Hindlimb muscle (tissue), 1 donor: ENCODE results near the gene XKR3. TPM values are rescaled to one million over a fixed set of nuclear protein-coding genes. Genes with fewer than 3 reads are reported as not detected.
"Not testable (repeated sequence)": the region's sequence is repeated elsewhere in the genome, so short reads cannot be mapped to it uniquely, and the experiment has no call there.

ENCODE experiments used
- DNase-seq: peaks from one replicate; pipeline ENCODE4 v3.0.0-alpha.2; 2013
- polyA plus RNA-seq: library from polyadenylated mRNA; unstranded; fragments of 120-200 nt; gene quantifications from one replicate; pipeline ENCODE4 v1.2.1, GENCODE V29; 2013; ENCODE audit not compliant: insufficient read length

Gene XKR3
- not detected for polyA plus RNA-seq

DNA sequence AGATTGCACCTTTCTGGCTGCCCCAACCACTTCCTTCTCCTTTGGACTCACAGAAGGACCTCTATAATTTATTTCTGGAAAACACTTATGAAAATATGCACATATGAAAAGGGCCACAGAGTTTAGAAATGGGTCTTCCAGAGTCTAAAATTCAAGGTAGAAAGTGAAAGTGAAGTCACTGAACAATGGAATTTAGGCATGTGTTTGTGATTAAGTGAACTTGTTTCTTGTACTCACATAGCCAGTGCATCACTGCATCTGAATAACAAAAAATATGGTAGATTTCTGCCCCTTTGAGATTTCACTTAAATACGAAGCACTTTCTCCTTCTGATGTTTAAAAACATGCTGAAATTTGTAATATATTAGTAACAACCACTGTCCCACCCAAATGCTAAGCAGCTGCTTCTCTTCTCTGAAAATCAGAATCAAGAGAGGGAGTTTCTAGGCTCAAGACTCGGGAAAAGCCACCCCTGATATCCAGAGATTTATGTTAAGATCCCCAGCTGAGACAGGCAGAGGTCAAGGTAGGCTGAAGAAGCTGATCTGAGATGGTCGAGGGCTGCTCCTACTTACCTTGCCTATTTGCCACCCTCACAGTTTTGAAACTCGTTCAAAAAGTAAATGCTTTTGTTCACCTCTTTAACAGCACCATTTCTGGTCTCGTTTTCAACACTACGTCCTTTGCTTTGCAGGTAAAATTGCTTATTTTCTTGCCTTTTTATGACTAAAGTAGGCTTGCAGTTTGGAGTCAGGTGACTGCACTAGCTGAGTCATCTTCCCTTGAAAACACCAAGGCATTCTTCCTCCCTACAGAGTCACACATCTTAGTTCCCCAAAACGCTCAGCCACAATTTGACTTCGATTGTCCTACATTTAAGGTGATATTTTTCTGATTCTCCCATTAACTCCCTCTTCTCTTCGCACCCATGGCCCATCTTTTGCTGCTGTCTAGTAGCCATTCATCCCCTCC, at the start of gene XKR3:
Gene XKR3 (minus strand): TSS at position 696 of the 972 bp plus-strand sequence. CDS start 17,338 bp downstream, outside the sequence.
- no peak for DNase-seq

DNA sequence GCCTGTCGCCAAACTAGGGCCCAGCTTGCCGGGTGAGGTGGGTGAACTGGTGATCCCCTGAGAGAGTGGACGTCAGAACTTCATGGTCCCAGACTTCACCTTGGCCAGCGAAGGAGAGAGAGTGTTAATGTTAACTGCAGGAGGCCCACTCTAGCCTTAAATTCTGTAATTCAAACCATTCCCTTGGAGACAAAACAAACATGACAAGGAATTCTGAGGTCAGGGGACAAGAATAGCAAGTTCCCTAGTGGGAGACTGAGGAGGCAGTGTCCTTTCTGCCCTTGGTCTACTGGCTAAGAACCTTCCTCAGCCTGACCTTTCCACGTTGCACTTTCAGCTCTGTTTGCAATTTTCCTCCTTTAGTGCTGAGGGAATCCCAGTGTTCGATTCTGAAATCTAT, 44.4 kb upstream of the XKR3 start:
- not testable (repeated sequence) for DNase-seq

DNA sequence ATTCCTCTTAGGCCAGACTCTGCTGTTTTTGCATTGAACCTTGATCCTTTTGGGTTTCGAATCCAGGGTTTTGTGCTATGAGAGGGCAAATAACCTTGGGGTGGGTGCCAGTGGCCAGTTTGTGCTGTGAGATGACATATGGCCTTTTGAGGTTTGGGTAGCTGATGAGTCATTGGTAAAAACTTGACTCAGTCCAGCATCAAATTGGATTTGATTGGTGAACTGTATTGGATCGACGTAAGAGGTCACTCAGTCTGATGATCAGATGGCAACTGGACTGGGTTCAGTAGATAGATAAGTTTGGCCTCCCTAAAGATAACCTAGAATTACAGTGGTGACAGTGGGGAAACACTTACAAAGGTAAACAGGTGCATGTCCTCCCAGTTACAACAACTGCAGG, 41.0 kb upstream of the XKR3 start:
- DNase-seq, result no peak

DNA sequence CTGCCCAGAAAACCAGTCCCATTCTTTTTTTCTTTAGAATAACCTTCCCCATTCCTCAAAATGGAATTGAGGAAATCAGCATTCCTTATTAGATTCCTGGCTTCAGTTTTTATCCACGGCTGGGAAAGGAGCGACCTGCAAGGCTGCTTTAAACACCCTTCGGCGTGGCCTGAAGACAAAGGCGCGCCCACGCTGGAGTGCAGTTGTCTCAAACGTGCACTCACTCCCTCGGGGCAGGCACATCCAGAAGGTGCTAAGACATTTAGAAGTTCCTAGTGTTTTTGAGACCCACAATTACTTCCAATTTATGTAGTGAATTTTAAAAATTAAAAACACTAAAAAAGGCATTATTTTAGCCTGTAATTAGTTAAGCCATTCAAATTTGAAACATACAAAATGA, 31.6 kb upstream of the XKR3 start:
- DNase-seq, result not testable (repeated sequence)

DNA sequence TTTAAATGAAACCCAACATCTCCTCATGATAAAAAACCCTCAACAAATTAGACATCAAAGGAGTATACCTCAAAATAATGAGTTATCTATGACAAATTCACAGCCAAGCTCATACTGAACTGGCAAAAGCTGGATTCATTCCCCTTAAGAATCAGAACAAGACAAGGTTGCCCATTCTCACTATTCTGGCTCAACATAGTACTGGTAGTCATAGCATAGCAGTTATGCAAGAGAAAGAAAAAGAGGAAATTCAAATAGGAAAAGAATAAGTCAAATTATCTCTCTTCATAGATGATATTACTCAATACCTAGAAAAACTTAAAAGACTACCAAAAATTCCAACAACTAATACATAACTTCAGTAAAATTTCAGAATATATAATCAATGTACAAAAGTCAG, 29.4 kb upstream of the XKR3 start:
- no peak for DNase-seq

DNA sequence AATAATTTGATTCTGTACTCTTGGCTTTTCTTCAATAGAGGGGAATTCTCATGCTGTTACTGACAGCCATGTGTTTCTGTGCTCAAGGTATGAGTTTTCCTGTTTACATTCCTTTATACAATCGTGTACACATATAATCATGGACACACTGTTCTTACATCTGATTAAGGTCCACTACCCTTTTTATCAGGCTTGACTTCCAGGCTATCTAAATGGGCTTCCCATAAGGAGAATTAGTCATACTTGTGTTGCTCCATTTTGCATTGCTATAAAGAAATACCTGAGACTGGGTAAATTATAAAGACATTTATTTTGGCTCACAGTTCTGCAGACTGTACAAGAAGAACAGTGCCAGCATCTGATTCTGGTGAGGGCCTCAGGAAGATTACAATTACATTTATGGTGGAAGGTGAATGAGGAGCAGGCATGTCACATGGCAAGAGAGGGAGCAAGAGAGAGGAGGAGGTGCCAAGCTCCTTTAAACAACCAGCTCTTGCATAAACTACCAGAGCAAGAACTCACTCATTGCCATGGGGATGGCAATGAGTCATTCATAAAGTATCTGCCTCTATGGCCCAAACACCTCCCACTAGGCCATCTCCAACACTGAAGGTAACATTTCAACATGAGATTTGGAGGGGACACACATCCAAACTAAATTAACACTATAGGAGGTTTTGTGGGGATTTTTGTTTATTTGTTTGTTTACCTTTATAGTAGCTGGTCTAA, 26.2 kb upstream of the XKR3 start:
- DNase-seq, result not testable (repeated sequence)

DNA sequence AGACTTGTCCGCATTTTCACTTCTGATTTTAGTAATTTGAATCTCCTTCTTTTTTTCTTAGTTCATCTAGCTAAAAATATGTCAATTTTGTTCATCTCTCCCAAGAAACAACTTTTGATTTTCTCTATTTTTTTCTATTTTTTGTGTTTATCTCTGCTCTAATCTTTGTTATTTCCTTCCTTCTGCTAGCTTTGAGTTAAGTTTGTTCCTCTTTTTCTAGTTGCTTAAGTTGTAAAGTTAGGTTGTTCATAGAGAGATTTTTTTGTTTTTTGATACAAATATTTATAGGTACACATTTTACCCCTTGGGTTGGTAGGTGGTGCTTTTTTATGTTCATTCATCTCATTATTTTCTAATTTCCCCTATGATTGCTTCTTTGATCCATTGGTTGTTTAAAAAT, 22.1 kb upstream of the XKR3 start:
- DNase-seq, result no peak

DNA sequence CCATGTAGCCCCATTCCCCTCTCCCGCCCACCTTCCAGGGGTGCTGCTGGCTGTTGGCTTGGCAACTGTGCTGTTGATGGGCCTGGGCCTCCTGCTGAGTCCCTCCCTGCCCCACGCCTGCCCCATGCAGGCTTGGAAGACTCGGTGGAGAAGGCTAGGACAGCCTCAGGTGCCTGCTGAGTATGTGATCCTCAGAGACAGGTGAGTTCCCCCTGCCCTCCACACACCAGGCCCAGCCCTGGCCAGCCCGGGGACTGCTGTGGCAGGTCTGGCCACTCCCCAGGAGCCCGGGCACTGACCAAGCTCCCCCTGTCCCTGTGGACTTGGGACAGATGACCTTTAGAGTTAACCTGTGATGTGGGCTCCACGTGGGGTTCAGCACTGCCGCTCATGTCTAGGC, 20.7 kb upstream of the XKR3 start:
- DNase-seq, result no peak

DNA sequence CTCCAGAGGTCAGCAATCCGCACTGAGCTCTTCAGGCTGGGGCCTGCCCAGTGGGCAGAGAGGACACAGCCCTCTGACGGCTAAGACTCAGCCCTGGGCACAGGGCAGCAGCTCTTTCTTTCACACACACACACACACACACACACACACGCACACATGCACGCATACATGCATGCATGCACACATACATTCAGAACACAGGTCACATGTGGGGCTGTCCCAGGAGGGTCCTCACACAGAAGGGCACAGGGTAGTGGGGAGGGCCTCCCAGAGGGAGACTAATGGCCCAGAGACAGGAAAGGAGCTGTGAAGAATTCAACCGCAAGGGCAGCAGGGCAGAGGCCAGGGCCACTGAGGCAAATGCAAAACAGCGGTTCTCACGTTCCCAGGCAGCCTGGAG, 20.3 kb upstream of the XKR3 start:
- DNase-seq, result no peak

DNA sequence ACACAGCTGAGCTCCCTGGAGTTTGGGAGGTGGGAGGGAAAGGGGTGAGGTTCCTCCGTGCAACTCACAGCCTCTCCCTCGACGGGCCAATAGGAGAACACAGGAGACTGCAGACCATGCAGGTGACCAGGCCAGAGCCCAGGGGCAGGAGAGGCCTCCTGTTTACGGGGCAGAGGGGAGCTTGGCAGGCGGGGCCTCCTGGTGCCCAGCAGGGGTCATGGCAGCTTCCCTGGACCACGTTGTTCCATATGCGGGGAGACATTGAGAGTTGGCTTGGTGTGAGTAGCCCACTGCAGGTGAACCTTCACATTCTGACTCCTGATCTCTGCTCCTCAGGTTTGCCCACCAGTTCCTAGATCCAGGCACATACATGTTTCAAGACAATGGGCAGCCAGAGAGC, 19.3 kb upstream of the XKR3 start:
- DNase-seq, result no peak

DNA sequence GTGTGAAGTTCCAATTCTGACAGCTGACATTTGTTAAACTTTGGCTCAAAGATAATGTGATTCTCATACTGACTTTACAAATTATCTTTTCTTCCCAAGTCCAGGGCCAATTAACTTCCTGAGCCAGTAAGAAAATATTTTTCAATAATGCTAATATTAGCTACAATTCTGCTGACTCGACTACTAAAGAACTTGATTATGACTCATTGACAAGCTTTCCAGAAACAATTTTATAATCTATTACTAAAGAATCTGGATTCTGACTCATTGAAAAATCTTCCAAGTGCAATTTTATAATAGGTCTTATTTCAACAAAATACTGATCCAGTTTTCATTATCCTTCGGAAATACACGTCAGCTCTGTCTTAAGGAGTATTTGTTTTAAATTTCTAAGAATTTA, 12.9 kb upstream of the XKR3 start:
- DNase-seq, result no peak

DNA sequence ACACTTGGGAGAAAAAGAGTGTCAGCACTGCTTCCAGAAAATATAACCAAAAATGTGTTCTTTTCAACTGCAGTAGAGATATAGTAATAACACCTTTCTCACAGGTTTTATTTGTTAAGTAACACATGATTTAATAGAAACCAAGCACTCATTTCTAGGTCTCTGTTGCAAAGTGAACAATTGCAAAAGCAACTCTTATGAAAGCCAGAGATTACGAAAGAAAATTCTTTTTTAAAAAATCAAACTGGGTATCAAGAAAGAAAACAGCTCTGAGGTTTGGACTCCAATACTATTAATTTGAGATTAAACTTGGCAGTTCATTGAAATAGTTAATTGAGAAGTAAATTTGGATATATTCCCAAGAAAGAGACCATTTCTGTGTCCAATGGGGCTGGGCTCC, 9.8 kb upstream of the XKR3 start:
- no peak for DNase-seq

DNA sequence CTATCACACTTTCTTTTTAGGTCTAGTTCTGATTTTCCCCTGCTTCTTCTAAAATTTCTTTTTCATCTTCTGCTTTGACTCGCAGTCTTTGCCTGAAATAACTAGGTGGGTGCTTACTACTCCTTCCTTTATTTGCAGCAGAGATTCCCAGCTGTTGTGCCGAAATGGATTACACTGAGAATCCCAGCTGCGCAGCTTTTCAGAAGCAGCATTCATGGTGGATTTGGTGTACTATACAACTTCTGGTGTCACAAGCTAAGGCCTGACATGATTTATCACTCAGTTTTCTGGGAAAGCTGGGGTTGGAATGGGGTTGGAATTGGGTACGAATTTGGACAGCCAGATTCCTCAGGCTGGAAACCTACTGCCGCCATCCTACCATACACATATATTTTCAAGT, 6.0 kb upstream of the XKR3 start:
- no peak for DNase-seq

DNA sequence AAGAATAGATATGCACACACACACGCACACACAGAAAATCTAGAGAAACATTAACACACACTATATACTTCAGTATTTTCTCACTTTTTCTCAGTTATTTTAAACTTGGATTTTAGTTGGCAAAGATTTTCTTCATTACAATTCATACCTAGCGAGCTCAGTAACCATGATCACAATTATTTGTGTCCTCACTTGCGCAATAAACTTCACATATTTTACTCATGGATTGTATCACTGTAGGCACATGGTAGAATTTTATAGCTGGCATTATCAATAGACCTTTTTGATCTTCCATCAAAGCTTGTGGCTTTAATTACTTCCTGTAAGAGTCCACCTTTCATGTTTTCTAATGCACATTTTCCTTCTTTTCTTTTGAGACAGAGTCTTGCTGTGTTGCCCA, 4.8 kb upstream of the XKR3 start:
- DNase-seq, result no peak

DNA sequence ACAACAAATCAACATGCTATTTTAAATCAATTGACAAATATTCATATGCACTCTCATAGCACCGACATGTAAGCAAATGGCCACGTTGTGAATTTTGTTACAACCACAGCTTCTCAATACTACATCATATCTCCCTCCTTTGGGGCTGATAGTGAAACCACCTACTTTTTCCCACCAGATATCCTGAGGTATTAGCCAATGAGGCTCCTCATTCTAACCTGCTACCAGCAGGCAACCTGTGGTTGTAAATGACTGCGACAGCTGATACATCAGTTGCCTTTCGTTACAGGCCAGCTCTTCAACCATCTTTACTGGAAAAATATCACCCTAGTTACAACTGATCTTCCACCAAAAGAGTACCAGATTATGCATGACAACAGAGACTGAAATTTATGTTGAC, 3.7 kb upstream of the XKR3 start:
- DNase-seq, result no peak

DNA sequence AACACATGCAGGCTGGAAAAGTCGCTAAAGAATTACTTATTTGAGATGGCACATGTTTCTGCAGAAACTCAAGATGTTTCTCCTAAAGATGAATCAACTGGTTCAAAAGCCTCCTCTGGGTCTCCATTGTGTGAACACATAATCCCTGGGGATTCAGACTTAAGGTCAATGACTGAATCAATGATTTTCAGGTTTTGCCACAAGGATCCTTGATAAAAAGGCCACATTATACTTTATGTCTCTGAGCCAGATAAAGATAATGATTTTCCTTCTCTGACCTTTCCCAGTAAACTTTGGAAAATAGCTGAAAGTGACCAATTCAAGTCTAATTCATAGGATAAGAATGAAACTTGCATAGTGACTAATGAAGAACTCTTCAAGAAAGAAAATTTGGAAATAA, 2.3 kb upstream of the XKR3 start:
- no peak for DNase-seq

DNA sequence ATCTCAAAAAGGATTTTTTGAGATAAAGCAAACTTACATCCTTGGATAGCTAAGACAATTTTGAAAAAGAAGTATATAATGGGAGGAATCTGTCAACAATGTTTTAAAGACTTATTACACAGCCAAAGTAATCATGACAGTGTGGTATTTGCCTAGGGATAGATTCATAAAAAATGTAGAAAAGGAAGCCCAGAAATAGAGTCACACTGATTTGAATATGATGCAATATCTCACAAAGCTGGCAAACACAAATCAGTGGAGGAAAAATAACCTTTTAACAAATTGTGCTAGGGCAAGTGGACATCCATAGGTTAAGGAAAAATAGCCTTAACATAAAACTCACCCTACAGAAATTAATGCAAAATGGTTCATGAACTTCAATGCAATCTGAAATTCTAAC, 6.0 kb downstream of the XKR3 start:
- DNase-seq, result no peak

DNA sequence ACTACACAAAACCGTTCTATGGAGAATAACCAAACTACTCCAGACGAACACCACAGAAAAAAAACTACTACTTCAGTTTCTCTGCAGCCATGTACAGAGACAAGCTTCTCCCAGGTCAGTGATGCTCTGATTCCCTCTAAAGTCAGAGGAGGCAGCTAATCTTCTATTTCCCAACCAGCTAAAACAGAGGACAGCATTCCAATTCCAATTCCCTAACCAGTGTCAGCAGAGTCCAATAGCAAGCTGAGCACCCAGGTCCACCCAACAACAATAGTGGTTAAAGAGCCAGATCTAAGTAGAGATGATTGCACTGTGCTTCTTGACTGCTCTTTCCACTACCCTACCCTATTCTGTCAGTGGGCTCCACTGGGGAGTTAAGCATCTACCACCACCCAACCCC, 6.7 kb downstream of the XKR3 start:
- no peak for DNase-seq

DNA sequence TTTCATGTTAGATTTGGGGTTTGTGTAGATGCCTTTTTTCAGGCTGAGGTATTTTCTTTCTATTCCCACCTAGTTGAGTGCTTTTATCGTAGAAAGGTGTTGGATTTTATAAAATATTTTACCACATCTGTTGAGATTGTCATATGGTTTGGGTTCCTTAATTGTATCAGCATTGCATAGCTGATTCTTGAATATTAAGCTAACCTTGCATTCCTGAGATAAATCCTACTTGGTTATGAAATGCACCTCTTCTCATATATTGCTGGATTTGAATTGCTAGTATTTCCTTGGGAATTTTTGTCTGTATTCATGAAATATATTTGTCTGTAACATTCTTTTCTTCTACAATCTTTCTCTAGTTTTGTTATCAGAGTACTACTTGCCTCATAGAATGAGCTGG, 10.1 kb downstream of the XKR3 start:
- no peak for DNase-seq

DNA sequence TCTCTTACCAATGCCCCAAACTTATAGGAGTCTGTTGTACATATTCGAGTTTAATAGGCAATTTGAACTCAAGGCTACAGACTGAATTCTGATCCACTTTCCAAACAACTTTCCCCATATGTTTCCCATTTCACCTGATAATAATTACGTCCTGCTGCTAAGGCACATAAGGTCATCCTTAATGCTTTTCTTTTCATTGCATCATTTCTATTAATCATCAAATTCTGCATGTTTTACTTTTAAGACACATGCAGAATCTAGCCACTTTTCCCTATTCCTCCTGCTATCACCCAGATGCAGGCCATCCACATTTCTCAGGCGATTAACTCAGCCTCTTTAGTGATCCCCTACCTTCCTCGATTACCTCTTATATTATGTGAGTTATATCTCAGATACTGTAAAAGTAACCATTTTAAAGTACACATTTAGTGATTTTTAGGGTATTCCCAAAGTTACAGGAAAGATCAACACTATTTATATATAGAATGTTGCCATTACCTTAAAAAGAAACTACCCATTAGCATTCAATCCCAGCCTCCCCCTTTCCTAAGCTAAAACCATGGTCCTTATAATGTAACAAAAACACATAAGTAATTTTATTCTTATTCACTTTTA, 14.9 kb downstream of the XKR3 start:
- no peak for DNase-seq

DNA sequence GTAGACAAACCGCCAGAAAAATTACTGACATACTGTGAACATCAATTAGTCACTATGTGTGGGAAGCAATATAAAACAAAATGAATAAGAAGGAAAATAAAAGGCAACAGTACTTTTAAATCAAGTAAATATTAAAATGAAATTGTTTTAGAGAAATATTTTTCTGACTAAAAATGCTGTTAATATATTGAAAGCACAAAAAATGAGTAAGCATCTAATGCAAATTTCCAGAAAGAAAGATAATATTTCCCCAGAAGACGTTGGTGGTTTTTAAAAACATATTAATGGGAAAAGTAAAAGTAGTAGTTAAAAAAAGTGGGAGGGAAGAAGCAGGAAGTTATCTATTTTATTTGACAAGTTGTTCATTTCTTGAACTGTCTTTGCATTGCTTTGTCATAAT, 16.5 kb downstream of the XKR3 start:
- DNase-seq, result no peak

DNA sequence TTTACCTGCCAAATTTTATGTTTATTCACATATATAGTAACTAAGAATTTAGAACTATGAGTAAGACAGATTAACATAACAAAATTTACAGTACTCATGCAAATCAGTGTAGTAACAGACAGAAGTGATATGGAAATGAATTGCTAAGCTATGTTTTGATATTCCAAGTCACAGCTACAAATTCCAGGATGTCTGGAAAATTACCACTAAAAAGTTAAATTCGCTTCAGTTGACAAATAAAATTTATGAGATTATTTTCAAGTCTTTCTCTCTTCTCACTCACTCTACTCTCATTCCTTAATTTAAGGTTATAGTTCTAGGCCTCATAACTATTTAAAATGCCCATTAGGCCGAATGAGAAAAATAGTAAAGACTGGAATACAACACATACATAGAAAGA, 18.1 kb downstream of the XKR3 start:
- no peak for DNase-seq

DNA sequence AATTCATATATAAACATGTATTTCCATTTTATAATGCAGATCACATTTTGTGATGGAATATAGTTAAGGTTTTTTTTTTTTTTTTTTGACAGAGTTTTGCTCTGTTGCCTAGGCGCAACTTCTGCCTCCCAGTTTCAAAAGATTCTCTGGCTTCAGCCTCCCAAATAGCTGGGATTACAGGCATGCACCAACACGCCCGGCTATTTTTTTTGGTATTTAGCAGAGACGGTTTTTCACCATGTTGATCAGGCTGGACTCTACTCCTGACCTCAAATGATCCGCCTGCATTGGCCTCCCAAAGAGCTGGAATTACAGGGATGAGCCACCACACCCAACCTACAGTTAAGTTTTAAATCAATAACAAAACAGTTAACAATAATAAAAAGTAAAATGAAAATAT, 18.8 kb downstream of the XKR3 start:
- no peak for DNase-seq

DNA sequence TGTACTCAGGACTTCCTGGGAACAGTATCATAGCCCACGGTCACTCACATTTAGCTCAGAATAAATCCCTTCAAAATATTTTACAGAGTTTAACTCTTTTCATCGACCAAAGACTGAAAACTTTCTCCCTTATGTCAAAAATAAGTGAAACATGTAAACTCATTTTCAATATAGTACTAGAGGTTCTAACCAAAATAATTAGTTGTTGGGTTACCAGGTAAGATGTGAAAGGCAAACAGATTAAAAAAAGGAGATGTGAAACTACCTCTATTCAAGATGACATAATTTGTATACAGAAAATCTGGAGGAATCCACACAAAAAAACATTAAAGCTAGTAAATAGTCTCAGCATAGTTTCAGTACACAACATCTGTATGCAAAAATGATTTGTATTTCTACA, 20.3 kb downstream of the XKR3 start:
- no peak for DNase-seq
